ENCODE results near the gene MAP4K4. TPM values are rescaled to one million over a fixed set of nuclear protein-coding genes. Genes with fewer than 3 reads are reported as not detected.

Gene MAP4K4
- total and polyA plus RNA-seq, 4 donors: 19.7 to 91.7 (median 54.0) TPM

DNA sequence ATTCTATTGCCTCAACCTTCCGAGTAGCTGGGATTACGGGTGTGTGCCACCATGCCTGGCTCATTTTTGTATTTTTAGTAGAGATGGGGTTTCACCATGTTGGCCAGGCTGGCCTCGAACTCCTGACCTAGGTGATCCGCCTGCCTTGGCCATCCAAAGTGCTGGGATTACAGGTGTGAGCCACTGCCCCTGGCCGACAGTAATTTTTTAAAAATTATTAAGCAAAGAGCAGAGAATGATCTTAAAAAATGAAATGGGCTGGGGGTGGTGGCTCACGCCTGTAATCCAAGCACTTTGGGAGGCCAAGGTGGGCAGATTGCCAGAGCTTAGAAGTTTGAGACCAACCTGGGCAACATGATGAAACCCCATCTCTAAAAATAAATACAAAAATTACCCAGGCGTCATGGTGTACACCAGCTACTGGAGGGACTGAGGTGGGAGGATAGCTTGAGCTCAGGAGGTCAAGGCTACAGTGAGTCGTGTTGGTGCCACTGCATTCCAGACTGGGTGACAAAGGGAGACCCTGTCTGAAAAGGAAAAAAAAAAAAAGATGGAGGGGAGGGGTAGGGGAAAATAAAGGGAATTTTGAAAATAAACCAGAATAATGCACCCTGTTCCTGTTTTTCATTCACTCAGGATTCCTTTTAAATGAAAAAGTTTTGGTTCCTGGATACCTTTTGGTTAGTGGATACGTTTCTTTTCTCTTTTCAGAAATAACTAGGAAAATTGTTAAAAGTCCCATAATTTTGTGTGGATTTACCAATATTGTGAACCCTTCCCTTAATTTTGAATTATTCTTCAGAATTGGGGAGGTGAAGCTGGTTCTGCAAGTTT, 33.9 kb downstream of the MAP4K4 start:
- Histone ChIP-seq H3K9me3 (ENCODE audit: control insufficient read depth in 4 of 4, insufficient read depth in 3 of 4, low read length in 3 of 4) (no peaks in the 10 kb centered on the region), H3K4me1 (ENCODE audit: control insufficient read depth in 5 of 5, insufficient read depth in 5 of 5, low read length in 5 of 5) (peaks cover 17 to 38% (median 18%) of the 10 kb centered on the region in 5 donors), H3K36me3 (ENCODE audit: control insufficient read depth in 4 of 4, insufficient read depth in 4 of 4, low read length in 4 of 4) (peaks cover 0 to 2% (median 0%) of the 10 kb centered on the region in 4 donors), H3K27ac (ENCODE audit: low read depth in 1 of 2, low read length in 1 of 2) (no peak overlapping the region), H3K27me3 (ENCODE audit: control insufficient read depth in 3 of 3, insufficient read depth in 3 of 3, low read length in 2 of 3) (no peaks in the 10 kb centered on the region), H3K4me3 (no peak overlapping the region), H3K9ac (ENCODE audit: insufficient read depth in 1 of 2, low read length in 2 of 2) (no peak overlapping the region)
- TF ChIP-seq, protein P1, sequence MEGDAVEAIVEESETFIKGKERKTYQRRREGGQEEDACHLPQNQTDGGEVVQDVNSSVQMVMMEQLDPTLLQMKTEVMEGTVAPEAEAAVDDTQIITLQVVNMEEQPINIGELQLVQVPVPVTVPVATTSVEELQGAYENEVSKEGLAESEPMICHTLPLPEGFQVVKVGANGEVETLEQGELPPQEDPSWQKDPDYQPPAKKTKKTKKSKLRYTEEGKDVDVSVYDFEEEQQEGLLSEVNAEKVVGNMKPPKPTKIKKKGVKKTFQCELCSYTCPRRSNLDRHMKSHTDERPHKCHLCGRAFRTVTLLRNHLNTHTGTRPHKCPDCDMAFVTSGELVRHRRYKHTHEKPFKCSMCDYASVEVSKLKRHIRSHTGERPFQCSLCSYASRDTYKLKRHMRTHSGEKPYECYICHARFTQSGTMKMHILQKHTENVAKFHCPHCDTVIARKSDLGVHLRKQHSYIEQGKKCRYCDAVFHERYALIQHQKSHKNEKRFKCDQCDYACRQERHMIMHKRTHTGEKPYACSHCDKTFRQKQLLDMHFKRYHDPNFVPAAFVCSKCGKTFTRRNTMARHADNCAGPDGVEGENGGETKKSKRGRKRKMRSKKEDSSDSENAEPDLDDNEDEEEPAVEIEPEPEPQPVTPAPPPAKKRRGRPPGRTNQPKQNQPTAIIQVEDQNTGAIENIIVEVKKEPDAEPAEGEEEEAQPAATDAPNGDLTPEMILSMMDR (IDR thresholded peaks at IDR 0.05; ENCODE audit: control extremely low read depth, extremely low read depth): no peak
- 84% methylated on average over 9 of the region's 9 CpGs for WGBS, 2 donors
- DNase-seq (no peak), ATAC-seq (ENCODE audit: insufficient read depth, low FRiP score) (no peak)

DNA sequence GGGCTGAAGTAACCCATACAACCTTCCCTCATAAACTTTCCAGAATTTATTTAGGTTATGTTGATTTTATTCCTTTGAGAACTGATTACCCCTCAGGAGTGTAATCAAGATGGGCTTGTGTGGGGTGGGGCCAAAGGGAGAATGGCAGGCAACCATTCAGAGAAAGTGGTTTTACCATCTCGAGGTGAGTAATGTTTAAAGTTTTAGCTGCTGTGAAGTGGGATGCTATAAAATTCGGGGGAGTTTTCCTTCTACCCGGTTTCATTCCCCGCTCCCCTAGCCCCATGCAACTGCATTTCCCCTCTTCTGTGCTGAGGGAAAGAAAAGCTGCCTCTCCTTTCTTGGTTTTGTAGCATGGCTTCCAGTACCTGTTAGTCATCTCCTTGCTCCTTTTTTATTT, 34.7 kb downstream of the MAP4K4 start:
- TF ChIP-seq, protein P1 (IDR thresholded peaks at IDR 0.05; ENCODE audit: control extremely low read depth, extremely low read depth): no peak
- 81 to 86% methylated on average over 4 of the region's 4 CpGs for WGBS, 2 donors
- Histone ChIP-seq H3K36me3 (ENCODE audit: control insufficient read depth in 4 of 4, insufficient read depth in 4 of 4, low read length in 4 of 4) (peaks cover 0 to 2% (median 0%) of the 10 kb centered on the region in 4 donors), H3K9me3 (ENCODE audit: control insufficient read depth in 4 of 4, insufficient read depth in 3 of 4, low read length in 3 of 4) (no peaks in the 10 kb centered on the region), H3K27ac (ENCODE audit: low read depth in 1 of 2, low read length in 1 of 2) (no peak overlapping the region), H3K9ac (ENCODE audit: insufficient read depth in 1 of 2, low read length in 2 of 2) (no peak overlapping the region), H3K4me3 (no peak overlapping the region), H3K27me3 (ENCODE audit: control insufficient read depth in 3 of 3, insufficient read depth in 3 of 3, low read length in 2 of 3) (no peaks in the 10 kb centered on the region), H3K4me1 (ENCODE audit: control insufficient read depth in 5 of 5, insufficient read depth in 5 of 5, low read length in 5 of 5) (peaks cover 19 to 43% (median 22%) of the 10 kb centered on the region in 5 donors)
- ATAC-seq (ENCODE audit: insufficient read depth, low FRiP score) (no peak), DNase-seq (no peak)

DNA sequence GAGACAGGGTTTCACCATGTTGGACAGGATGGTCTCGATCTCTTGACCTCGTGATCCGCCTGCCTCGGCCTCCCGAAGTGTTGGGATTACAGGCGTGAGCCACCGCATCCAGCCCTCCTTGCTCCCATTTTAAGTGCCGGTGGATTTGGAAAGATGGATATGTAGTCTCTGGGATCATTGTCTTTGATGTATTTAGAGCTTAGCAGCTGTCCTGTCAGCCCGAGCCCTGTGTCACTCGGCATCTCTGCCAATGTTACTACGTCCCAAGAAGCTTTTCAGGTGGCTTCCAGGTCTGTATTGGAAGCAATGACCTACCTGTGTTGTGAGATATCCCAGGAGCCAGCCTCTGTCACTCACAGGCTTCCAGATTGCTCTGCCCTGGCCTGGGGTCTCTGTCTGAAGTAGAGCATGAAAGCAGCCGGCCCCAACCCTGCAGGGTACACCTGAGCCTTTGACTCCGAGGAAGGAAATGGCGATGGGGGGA, 35.3 kb downstream of the MAP4K4 start:
- H3K4me1 ChIP-seq (ENCODE audit: control insufficient read depth in 5 of 5, insufficient read depth in 5 of 5, low read length in 5 of 5): peaks cover 19 to 47% (median 24%) of the 10 kb centered on the region in 5 donors
- DNase-seq (no peak), ATAC-seq (ENCODE audit: insufficient read depth, low FRiP score) (no peak)
- H3K9ac ChIP-seq (ENCODE audit: insufficient read depth in 1 of 2, low read length in 2 of 2): no peak overlapping the region
- H3K27me3 ChIP-seq (ENCODE audit: control insufficient read depth in 3 of 3, insufficient read depth in 3 of 3, low read length in 2 of 3): no peaks in the 10 kb centered on the region
- H3K27ac ChIP-seq (ENCODE audit: low read depth in 1 of 2, low read length in 1 of 2): peak overlapping the region in 1 of 2 donors; percentile 24
- no peak overlapping the region for H3K4me3 ChIP-seq
- H3K9me3 ChIP-seq (ENCODE audit: control insufficient read depth in 4 of 4, insufficient read depth in 3 of 4, low read length in 3 of 4): no peaks in the 10 kb centered on the region
- peaks cover 0 to 2% (median 0%) of the 10 kb centered on the region in 4 donors for H3K36me3 ChIP-seq (ENCODE audit: control insufficient read depth in 4 of 4, insufficient read depth in 4 of 4, low read length in 4 of 4)
- WGBS, 2 donors: 93 to 94% methylated on average over 14 of the region's 14 CpGs
- TF ChIP-seq, protein P1 (IDR thresholded peaks at IDR 0.05; ENCODE audit: control extremely low read depth, extremely low read depth): no peak

All from lung (tissue), 12 donors.